Fibroblast of villous mesenchyme (primary cell): ENCODE measurements around the gene ERICH6. TPM values are rescaled to one million over a fixed set of nuclear protein-coding genes. Genes with fewer than 3 reads are reported as not detected.

Experiments
- DNase-seq: peaks from one replicate; pipeline ENCODE4 v3.0.0-alpha.2; 2010; ENCODE audit warnings: low read depth
- H3K4me3 ChIP-seq: 2 replicates; pipeline ENCODE4 v1.5.1; 2011; ENCODE audit warnings: low read depth, mild to moderate bottlenecking, low read length
- CTCF ChIP-seq: IDR thresholded peaks from 2 replicates; pipeline ENCODE4 v1.5.1; 2012; ENCODE audit warnings: low read depth, mild to moderate bottlenecking, low read length; ENCODE audit not compliant: insufficient read depth
- total RNA-seq: library from RNA; depleted of rRNA; stranded (reverse); fragments of >200 nt; gene quantifications from 2 replicates; pipeline ENCODE4 v1.2.3, GENCODE V29; 2012

Gene ERICH6
- total RNA-seq, 1 donor: 0.43 TPM

DNA sequence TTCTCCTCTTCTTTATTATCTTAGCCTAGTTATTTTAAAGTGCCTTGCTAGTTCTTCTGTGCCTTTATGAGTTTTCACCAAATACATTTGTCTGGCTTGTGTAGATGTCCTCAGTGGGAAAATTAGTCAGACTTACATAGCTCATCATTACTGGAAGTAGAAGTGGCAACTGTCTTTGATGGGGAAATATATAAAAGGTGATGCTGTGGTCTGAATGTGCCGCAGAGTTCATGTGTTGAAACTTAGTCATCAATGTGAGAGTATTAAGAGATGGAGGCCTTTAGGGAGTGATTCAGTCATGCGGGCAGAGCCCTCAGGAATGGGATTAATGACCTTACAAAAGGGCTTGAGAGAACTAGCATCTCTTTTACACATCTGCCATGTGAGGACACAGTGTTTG is 6.4 kb upstream of the ERICH6 start:
- no peak for TF ChIP-seq CTCF
- DNase-seq: no peak
- no peak overlapping the region for H3K4me3 ChIP-seq

- no peak for TF ChIP-seq CTCF
- H3K4me3 ChIP-seq: peak overlapping the region; percentile 70
- DNase-seq: peak; percentile 7
Observed at GRCh38 chr3:150703299-150703755, 393 bp downstream of the ERICH6 start.

DNA sequence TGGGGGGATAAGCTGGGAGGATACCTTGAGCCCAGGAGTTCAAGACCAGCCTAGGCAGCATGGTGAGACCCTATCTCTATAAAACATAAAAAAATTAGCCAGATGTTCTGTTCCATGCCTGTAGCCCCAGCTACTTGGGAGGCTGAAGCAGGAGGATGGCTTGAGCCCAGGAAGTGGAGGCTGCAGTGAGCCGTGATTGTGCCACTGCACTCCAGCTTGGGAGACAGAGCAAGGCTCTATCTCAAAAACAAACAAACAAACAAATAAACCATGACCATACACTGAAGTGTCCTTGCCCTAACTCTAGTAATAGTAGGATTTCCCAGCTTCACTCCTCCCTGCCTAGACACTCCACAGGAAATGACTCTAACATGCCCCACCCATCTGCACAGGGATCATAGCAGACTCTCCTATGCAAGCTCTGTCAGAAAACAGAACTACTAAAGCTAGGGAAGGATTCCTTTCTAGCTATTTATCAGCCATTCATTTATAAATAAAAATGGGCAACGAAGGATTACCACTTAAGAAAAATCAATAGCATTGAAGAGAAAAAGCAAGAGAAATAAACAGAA is 4.6 kb downstream of the ERICH6 start:
- no peak for TF ChIP-seq CTCF
- peak; percentile 14 for DNase-seq
- no peak overlapping the region for H3K4me3 ChIP-seq

- no peak overlapping the region for H3K4me3 ChIP-seq
- DNase-seq: no peak
- TF ChIP-seq CTCF: no peak
Observed at GRCh38 chr3:150697646-150698045, 6.1 kb downstream of the ERICH6 start.

DNA sequence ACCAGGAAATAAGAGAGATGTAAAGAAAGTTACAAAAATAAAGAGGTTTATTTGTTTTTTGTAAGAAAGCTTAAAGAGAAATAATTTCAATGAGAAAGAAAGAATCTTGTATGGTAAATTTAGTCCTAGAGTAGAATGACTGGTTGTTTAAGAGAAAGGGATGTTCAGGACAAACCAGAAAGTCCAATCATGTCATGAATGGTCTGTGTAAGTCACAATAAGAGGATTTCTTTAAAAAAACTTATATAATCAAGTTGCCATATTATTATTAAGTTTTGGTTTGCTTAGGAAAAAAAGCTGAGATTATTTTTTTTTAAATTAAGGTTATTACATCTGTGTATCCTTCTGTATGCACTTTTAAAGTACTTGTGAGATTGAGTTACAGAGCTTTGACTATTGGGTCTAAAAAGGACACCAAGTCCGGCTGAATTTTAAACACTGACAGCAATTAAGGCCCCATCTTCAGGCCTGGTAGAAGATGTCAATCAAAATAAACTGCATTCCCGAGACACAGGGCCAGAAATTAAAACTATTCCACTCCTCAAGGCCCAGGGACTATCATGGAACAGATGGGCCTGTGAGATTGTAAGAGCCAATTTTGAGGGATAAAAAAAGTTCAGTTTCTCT is 12.2 kb downstream of the ERICH6 start:
- H3K4me3 ChIP-seq: no peak overlapping the region
- no peak for TF ChIP-seq CTCF
- DNase-seq: no peak

DNA sequence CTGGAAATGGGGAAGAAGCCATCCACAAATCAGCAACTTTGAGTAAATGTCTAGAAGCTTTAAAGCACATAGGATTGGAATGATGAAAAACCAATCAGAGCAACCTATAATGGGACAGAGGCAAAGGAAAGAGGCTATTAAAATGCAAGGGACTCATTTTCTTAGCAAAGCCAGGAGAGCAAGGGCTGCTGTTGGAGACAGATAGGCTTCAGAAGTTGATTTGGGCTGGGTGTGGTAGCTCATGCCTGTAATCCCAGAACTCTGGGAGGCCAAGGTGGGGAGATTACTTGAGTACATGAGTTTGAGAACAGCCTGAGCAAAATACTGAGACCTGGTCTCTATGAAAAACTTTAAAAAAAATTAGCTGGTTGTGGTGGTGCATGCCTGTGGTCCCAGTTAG is 16.1 kb downstream of the ERICH6 start:
- no peak for DNase-seq
- H3K4me3 ChIP-seq: no peak overlapping the region
- TF ChIP-seq CTCF: no peak

DNA sequence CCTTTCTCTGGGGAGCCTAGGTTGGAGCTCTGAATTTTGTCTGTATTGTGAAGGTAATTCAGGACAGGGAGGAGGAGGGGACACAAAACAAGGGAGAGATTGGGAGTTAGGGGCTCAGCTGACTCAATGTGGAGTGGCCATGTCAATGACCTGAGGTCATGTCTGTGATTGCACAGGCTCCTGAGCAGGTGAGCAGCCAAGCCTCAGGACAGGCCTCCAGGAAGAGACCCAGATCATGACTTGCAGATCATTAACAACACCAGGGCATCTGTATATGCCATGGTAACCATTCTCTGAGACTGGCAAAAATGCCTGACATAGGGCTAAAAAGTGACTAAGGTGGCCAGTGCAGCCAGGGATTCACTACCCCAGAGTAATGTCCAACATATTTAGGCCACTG is 20.9 kb downstream of the ERICH6 start:
- DNase-seq: no peak
- no peak for TF ChIP-seq CTCF
- H3K4me3 ChIP-seq: no peak overlapping the region
